Esophagus squamous epithelium (tissue), 5 donors: Measurements from ENCODE around the gene TEAD1. TPM values are rescaled to one million over a fixed set of nuclear protein-coding genes. Genes with fewer than 3 reads are reported as not detected.

ENCODE experiments used
- DNase-seq: peaks from one replicate; lab custom pipeline; 2025; lab: John Stamatoyannopoulos, UW
- H3K27ac ChIP-seq, 4 donors: fragments of 200-600 bp; sonication (generic); one replicate each; pipeline ENCODE4 v1.5.1; 2016 to 2019; ENCODE audit warnings: mild to moderate bottlenecking in 1 of 4
- H3K27me3 ChIP-seq, 4 donors: fragments of 200-600 bp; sonication (generic); 1 replicate in 3 of 4; 2 replicates in 1 of 4; pipeline versions ENCODE4 v1.5.1 to v1.6.0; 2017 to 2021; ENCODE audit warnings: antibody characterized with exemption in 1 of 4
- H3K36me3 ChIP-seq, 3 donors: fragments of 200-600 bp; sonication (generic); one replicate each; pipeline ENCODE4 v1.5.1; 2016 to 2019
- H3K4me1 ChIP-seq, 3 donors: fragments of 200-600 bp; sonication (generic); one replicate each; pipeline ENCODE4 v1.5.1; 2017 to 2019
- H3K4me3 ChIP-seq, 4 donors: fragments of 200-600 bp; sonication (generic); 1 replicate in 3 of 4; 2 replicates in 1 of 4; pipeline ENCODE4 v1.5.1; 2016 to 2019; ENCODE audit warnings: mild to moderate bottlenecking in 2 of 4, moderate library complexity in 1 of 4
- H3K9me3 ChIP-seq, 3 donors: fragments of 200-600 bp; sonication (generic); one replicate each; pipeline ENCODE4 v1.5.1; 2016 to 2019
- CTCF ChIP-seq, 6 experiments: fragments of 450-650 bp in 4 of 6; fragments of 200-600 bp in 2 of 6; sonication (generic) in 2 of 6; IDR thresholded peaks; one replicate each; pipeline ENCODE4 v1.5.1; 2016 to 2019; ENCODE audit warnings: antibody characterized with exemption in 6 of 6, mild to moderate bottlenecking in 4 of 6, moderate library complexity in 4 of 6
- POLR2A ChIP-seq, 4 donors: fragments of 450-650 bp; IDR thresholded peaks; one replicate each; pipeline ENCODE4 v1.6.1; 2017; ENCODE audit warnings: antibody characterized with exemption in 4 of 4, mild to moderate bottlenecking in 4 of 4, moderate library complexity in 3 of 4
- WGBS, 2 donors: methylation state at CpG; one replicate each; pipeline ENCODE4 v1.1.5; 2018; 5-methylcytosine and 5-hydroxymethylcytosine counted together
- intact Hi-C: fragments of 100-400 bp; cut with DNase I; formaldehyde crosslinking; loops from one replicate; pipeline ENCODE4 v1.15.0; 2022
- total RNA-seq, 4 donors: library from RNA; depleted of rRNA; stranded (reverse); fragments of >200 nt; gene quantifications; one replicate each; pipeline ENCODE4 v1.1.0, GENCODE V29; 2016
- donor health status: DM: yes; HTN: yes; CAD: no.

Gene TEAD1
- total RNA-seq, 4 donors from 2014 or later = 33.3 to 75.2 (median 49.8) TPM

GRCh38 chr11:12863605-12864121 is 189.4 kb downstream of the TEAD1 start:
- TF ChIP-seq POLR2A (IDR thresholded peaks at IDR 0.05) (no peak), CTCF (IDR thresholded peaks at IDR 0.05) (no peak)
- 54 to 68% methylated on average over 9 of the region's 9 CpGs for WGBS, 2 donors
- no peaks in the 10 kb centered on the region for H3K27me3 ChIP-seq
- peak overlapping the region in 1 of 4 donors; percentile 38 for H3K4me3 ChIP-seq
- no peaks in the 10 kb centered on the region for H3K9me3 ChIP-seq
- H3K4me1 ChIP-seq = peaks cover 3 to 49% (median 16%) of the 10 kb centered on the region in 3 donors
- H3K36me3 ChIP-seq = no peaks in the 10 kb centered on the region
- intact Hi-C loops = no loop called here
- H3K27ac ChIP-seq = peak overlapping the region; percentile 20 to 73 (median 60)
- no peak for DNase-seq

GRCh38 chr11:12864316-12865156 is 190.3 kb downstream of the TEAD1 start:
- peaks cover 3 to 49% (median 16%) of the 10 kb centered on the region in 3 donors for H3K4me1 ChIP-seq
- WGBS, 2 donors = 43 to 49% methylated on average over 13 of the region's 13 CpGs

GRCh38 chr11:12865863-12866595 is 191.8 kb downstream of the TEAD1 start:
- WGBS, 2 donors = 67 to 81% methylated on average over 3 to 6 of the region's 6 CpGs
- H3K27ac ChIP-seq = no peak overlapping the region
- TF ChIP-seq POLR2A (IDR thresholded peaks at IDR 0.05) (no peak), CTCF (IDR thresholded peaks at IDR 0.05) (no peak)
- no peaks in the 10 kb centered on the region for H3K9me3 ChIP-seq
- no peak for DNase-seq
- intact Hi-C loops = no loop called here
- no peaks in the 10 kb centered on the region for H3K27me3 ChIP-seq
- no peaks in the 10 kb centered on the region for H3K36me3 ChIP-seq
- H3K4me3 ChIP-seq = no peak overlapping the region
- H3K4me1 ChIP-seq = peaks cover 3 to 49% (median 16%) of the 10 kb centered on the region in 3 donors

More at GRCh38 chr11:12864316-12865156, 190.3 kb downstream of the TEAD1 start:
- TF ChIP-seq POLR2A (IDR thresholded peaks at IDR 0.05) = no peak
- no peak for TF ChIP-seq CTCF (IDR thresholded peaks at IDR 0.05)
- DNase-seq = no peak
- Histone ChIP-seq H3K27ac (peak overlapping the region in 3 of 4 donors; percentile 59 to 73 (median 63)), H3K4me3 (peak overlapping the region in 1 of 4 donors; percentile 24), H3K36me3 (no peaks in the 10 kb centered on the region), H3K9me3 (no peaks in the 10 kb centered on the region), H3K27me3 (no peaks in the 10 kb centered on the region)
- intact Hi-C loops = no loop called here

- intact Hi-C loops = no loop called here
- TF ChIP-seq POLR2A (IDR thresholded peaks at IDR 0.05) (no peak), CTCF (IDR thresholded peaks at IDR 0.05) (no peak)
- peaks cover 0 to 50% (median 15%) of the 10 kb centered on the region in 3 donors for H3K4me1 ChIP-seq
Measured at GRCh38 chr11:12867531-12867930, 193.3 kb downstream of the TEAD1 start.

More at GRCh38 chr11:12867531-12867930, 193.3 kb downstream of the TEAD1 start:
- Histone ChIP-seq H3K9me3 (no peaks in the 10 kb centered on the region), H3K27ac (no peak overlapping the region), H3K4me3 (no peak overlapping the region), H3K36me3 (no peaks in the 10 kb centered on the region), H3K27me3 (no peaks in the 10 kb centered on the region)
- DNase-seq = no peak
- 80% methylated on average over 2 of the region's 2 CpGs; no CpG with 5 or more reads in 1 of the 2 donors for WGBS, 2 donors
